Right lobe of liver (tissue), 4 donors: ENCODE data around the gene CFAP77.

Source experiments
- CTCF ChIP-seq, 4 donors: fragments of 200-600 bp in 3 of 4; fragments of 450-650 bp in 1 of 4; IDR thresholded peaks; one replicate each; pipeline versions ENCODE4 v1.5.1 to v1.8.0; 2016 to 2022; ENCODE audit warnings: antibody characterized with exemption in 4 of 4, mild to moderate bottlenecking in 2 of 4
- POLR2A ChIP-seq: fragments of 450-650 bp; IDR thresholded peaks from one replicate; pipeline ENCODE4 v1.6.1; 2017; ENCODE audit warnings: antibody characterized with exemption, mild to moderate bottlenecking
- donor health status: DM: no; HTN: no; CAD: no.
- donor health status: DM: no; HTN: no; CAD: no.
- donor health status: DM: no; HTN: yes; CAD: no.

GRCh38 chr9:132519033-132519432 lies 109.0 kb downstream of the CFAP77 start:
- TF ChIP-seq POLR2A (no peak), CTCF (IDR thresholded peaks at IDR 0.05) (no peak)
